GDM1 (cell line): ENCODE data around the gene LRWD1.
"Not testable (repeated sequence)": the region's sequence is repeated elsewhere in the genome, so short reads cannot be mapped to it uniquely, and the experiment has no call there.

Experiments used
- DNase-seq: peaks from one replicate; lab custom pipeline; 2025; lab: John Stamatoyannopoulos, UW

LRWD1 gene

GRCh38 chr7:102498321-102498720 is 33.5 kb downstream of the LRWD1 start:
- not testable (repeated sequence) for DNase-seq

DNA sequence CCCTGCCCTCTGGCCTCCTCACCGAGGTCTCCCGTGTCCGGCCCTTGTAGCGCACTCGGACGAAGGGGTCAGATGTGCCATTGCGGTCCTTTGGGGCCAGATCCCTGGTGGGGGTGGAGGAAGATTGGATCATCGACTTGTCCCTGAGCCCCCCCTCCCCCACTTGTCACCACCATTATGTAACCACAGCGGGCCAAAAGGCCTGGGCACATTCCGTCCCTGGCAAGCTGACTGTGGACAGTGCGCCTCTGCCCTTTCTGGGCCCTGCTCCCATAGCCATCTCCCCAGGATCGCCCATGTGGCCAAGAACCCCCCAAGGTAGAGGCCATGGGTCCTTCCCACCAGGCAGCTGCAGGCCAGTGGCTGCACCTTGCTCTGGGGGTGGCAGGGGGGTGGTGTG is 38.4 kb downstream of the LRWD1 start:
- not testable (repeated sequence) for DNase-seq

- DNase-seq, result not testable (repeated sequence)
These were observed 40.8 kb downstream of the LRWD1 start for GRCh38 chr7:102505298-102506185.

DNA sequence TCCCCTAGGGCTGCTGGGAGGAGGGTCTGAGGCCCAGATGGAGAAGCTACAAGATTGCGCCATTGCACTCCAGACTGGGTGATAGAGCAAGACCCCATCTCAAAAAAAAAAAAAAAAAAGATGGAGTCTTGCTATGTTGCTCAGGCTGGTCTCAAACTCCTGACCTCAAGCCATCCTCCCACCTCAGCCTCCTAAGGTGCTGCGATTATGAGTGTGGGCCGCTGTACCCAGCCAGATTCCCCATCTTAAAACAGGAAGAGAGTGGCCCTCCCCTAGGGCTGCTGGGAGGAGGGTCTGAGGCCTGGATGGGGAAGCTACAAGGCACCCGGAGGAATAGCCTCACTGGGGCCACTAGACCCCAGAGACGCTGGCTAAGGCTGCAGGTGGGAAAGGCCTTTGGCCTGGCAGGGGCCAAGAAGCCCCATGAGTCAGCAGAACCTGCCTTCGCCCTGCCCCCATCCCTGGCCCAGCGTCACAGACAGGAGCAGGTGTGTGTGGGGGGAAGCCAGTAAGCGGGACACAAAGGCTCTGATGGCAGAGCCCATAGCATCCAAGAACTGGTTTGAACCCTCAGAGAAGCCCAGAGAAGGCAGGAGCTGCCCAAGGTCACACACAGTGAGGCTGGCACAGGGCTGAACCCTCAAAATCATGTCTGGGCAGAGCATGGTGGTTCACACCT is 42.8 kb downstream of the LRWD1 start:
- DNase-seq, result not testable (repeated sequence)

DNA sequence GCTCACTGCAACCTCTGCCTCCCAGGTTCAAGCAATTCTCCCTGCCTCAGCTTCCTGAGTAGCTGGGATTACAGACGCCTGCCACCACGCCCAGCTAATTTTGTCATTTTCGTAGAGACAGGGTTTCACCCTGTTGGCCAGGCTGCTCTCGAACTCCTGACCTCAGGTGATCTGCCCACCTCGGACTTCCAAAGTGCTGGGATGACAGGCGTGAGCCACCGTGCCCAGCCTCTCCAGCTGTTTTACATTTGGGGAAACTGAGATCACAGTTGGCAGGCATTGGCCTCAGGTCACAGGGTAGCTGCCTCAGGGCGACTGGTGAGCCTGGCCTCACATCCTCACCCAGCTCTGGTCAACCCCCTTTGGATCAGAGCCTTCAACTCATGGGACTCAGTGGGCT is 45.8 kb downstream of the LRWD1 start:
- DNase-seq, result not testable (repeated sequence)

DNA sequence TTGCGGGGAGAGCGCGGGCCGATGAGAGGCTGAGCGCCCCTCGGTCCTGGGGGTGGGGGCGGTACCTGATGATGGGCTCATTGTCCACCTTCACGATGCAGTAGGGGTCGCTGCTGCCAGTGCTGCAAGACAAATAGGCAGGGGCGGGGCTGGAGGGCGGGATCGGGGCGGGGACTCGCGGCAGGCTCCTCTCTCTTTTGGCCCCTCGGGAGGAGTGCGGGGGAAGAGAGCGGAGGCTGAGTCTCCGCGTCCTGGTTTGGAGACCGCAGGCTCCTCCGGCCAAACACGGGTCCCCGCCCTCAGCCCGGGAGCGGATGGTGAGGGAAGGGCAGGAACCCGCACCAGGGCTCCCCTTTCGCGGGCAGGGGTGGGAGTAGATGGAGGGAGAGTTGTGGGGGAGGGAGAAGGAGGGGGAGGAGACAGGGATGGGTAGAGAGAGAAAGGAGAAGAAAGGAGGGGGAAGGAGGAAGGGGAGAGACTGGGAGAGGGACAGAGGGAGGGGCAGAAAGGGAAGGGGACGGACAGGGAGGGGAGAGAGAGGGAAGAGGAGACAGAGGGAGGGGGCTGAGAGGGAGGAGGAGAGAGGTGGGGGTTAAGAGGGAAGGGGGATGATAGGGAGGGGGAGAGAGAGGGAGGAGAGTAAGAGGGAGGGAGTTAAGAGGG is 47.2 kb downstream of the LRWD1 start:
- DNase-seq, result not testable (repeated sequence)

GRCh38 chr7:102512642-102513221 is 47.9 kb downstream of the LRWD1 start:
- DNase-seq, result not testable (repeated sequence)

DNA sequence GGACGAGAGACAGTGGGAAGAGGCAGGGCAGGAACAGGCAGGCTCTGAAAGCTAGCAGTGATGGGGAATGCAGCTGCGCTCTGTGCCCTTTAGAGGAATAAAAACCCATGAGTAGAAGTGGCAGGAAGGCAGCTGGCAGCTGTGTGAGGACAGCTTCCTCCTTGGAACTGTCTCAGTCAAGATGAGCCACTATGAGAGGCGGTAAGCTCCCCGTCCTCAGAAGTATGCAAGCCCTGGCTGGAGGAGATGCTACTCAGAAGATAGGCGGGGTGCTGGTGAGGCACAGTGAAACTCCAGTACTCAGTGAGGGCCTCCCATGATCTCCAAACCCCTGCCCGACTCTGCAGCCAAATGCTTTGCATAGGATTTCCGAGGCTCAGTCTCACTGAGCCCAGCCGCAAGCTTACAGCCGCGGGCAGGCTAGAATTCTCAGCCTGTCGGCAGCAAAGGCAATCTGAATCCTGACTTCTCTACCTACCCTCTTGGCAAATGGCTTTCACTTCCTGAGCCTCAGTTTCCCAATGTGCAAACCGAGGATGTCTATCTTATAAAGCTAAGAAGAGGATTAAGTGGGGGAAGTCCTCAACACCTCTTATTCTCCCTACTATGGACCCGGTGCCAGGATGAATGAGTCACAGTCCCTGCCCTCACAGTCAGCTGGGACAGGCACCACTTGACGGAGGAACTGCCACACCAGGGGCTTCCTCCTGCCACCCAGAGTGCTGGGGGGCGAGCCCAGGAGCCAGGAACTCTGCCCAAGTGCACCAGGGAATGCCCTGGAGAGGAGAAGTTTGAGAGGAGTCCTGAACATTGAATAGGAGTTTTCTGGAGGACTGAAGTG is 50.3 kb downstream of the LRWD1 start:
- DNase-seq, result not testable (repeated sequence)

DNA sequence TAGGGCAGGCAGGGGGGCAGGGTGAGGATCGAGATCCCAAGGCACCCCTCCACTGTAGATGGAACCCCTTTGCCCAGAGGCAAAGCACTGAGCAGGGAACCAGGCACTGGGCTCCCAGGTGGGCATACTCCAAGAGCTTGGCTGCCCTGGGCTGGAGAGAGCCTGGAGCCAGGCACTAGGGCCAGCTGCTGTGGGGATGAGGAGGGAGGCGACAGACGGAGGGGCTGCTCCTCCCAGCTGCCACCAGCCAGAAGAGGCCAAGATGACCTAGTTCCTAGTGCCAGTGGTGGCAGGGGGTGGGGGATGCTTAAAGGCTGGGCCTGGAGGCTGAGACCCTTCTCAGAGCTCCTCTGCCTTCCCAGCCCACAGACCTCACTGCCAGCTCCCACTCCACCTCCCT is 51.1 kb downstream of the LRWD1 start:
- not testable (repeated sequence) for DNase-seq

DNA sequence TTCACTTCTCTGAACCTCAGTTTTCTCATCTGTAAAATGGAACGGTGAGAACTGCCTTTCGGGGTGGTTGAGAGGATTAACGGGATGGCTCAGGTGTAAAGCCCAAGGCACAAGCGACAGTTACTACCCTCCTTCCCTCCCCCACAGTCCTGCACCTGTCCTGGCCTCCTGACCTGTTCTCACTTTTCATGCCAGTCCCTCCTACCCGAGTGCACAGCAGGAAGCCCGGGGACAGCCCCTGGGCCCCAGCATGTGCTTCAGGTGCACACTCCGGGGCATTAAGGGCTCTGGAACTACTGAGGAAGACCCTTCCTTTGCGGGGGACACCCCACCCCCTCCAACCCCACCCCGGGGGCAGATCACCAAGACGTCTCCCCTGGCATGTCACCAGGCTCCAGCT is 52.2 kb downstream of the LRWD1 start:
- not testable (repeated sequence) for DNase-seq

DNA sequence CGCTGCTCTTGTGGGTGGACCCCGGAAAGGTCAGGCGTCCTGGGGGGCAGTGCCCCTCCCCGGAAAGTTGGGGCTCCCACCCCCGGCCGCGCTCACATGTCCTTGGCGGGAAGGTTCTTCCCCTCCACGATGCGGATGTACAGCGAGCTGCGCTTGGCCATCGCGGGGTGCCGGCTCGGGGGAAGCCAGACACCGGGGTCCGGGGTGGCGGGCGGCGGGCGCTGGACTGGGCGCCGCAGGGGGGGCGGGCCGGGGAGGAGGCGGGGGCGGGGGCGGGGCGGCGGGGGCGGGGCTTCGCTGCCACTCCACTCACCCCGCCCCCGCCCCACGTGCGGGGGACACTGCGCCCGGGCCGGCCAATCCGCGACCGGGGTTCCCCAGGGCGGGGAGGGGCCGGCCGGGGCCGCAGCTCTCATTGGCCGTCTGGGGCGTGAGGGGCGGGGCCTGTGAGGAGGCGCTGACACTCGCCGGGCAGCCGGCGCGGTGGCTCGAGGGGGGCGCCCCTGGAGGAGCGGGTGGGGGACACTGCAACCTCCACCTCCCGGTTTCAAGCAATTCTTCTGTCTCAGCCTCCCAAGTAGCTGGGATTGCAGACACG is 52.9 kb downstream of the LRWD1 start, which contains the start of gene RASA4B:
TSS of gene RASA4B (minus strand) at position 228 of the 598 bp plus-strand sequence. CDS start at position 161, 67 bp downstream.
- not testable (repeated sequence) for DNase-seq

DNA sequence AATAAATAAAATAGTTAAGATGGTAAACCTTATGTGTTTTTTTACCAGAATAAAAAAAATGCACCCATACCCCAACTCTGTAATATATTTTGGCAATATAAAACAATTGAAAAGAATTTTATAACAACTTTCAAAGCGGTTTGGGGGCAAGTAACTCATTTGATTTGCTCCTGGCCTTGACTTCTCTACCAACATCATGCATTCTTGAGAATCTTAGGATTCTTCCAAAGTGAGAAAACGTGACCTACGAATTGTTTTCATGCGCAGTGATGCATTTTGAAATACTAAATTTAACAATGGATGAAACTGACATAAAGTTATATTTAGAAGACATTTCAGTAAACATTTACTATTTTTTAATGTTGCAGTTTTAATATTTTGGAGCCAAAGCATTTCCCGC is 56.0 kb downstream of the LRWD1 start:
- DNase-seq, result not testable (repeated sequence)
